ENCODE measurements around the gene TNRC6C. TPM values are rescaled to one million over a fixed set of nuclear protein-coding genes. Genes with fewer than 3 reads are reported as not detected.

TNRC6C gene
- total and polyA plus RNA-seq, 2 of the 13 experiments (the other 11 are each of a cell fraction or from before 2014, with no cell fraction given): 0.66 to 4.9 TPM

GRCh38 chr17:78127239-78127887 lies 168.9 kb downstream of the TNRC6C start (continued):
- TF ChIP-seq ZNF138 (CRISPR knock-in tag; IDR thresholded peaks at IDR 0.05; ENCODE audit: low read depth): no peak
- TF ChIP-seq, protein P1, sequence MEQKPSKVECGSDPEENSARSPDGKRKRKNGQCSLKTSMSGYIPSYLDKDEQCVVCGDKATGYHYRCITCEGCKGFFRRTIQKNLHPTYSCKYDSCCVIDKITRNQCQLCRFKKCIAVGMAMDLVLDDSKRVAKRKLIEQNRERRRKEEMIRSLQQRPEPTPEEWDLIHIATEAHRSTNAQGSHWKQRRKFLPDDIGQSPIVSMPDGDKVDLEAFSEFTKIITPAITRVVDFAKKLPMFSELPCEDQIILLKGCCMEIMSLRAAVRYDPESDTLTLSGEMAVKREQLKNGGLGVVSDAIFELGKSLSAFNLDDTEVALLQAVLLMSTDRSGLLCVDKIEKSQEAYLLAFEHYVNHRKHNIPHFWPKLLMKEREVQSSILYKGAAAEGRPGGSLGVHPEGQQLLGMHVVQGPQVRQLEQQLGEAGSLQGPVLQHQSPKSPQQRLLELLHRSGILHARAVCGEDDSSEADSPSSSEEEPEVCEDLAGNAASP (CRISPR knock-in tag; IDR thresholded peaks at IDR 0.05; ENCODE audit: borderline replicate concordance): peak; percentile 99
- TF ChIP-seq ZNF660 (CRISPR knock-in tag; IDR thresholded peaks at IDR 0.05; ENCODE audit: borderline replicate concordance, low read depth): no peak
- TF ChIP-seq, protein P2, sequence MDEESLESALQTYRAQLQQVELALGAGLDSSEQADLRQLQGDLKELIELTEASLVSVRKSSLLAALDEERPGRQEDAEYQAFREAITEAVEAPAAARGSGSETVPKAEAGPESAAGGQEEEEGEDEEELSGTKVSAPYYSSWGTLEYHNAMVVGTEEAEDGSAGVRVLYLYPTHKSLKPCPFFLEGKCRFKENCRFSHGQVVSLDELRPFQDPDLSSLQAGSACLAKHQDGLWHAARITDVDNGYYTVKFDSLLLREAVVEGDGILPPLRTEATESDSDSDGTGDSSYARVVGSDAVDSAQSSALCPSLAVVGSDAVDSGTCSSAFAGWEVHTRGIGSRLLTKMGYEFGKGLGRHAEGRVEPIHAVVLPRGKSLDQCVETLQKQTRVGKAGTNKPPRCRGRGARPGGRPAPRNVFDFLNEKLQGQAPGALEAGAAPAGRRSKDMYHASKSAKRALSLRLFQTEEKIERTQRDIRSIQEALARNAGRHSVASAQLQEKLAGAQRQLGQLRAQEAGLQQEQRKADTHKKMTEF (CRISPR knock-in tag; IDR thresholded peaks at IDR 0.05): peak; percentile 88
- TF ChIP-seq, protein P3, sequence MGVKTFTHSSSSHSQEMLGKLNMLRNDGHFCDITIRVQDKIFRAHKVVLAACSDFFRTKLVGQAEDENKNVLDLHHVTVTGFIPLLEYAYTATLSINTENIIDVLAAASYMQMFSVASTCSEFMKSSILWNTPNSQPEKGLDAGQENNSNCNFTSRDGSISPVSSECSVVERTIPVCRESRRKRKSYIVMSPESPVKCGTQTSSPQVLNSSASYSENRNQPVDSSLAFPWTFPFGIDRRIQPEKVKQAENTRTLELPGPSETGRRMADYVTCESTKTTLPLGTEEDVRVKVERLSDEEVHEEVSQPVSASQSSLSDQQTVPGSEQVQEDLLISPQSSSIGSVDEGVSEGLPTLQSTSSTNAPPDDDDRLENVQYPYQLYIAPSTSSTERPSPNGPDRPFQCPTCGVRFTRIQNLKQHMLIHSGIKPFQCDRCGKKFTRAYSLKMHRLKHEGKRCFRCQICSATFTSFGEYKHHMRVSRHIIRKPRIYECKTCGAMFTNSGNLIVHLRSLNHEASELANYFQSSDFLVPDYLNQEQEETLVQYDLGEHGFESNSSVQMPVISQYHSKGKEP (CRISPR knock-in tag; IDR thresholded peaks at IDR 0.05): 0 out of 2 replicates have a peak, but pooled peaks have one; percentile 56
- TF ChIP-seq, protein P4, sequence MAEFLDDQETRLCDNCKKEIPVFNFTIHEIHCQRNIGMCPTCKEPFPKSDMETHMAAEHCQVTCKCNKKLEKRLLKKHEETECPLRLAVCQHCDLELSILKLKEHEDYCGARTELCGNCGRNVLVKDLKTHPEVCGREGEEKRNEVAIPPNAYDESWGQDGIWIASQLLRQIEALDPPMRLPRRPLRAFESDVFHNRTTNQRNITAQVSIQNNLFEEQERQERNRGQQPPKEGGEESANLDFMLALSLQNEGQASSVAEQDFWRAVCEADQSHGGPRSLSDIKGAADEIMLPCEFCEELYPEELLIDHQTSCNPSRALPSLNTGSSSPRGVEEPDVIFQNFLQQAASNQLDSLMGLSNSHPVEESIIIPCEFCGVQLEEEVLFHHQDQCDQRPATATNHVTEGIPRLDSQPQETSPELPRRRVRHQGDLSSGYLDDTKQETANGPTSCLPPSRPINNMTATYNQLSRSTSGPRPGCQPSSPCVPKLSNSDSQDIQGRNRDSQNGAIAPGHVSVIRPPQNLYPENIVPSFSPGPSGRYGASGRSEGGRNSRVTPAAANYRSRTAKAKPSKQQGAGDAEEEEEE (CRISPR knock-in tag; IDR thresholded peaks at IDR 0.05; ENCODE audit: borderline replicate concordance): 0 out of 2 replicates have a peak, but pooled peaks have one; percentile 88
- TF ChIP-seq PHF8 (CRISPR knock-in tag; IDR thresholded peaks at IDR 0.05): peak; percentile 74
- no peak; the same call in 1 of the 2 replicates for TF ChIP-seq FOSL2 (CRISPR knock-in tag; IDR thresholded peaks at IDR 0.05)
- no peak for TF ChIP-seq ZNF20 (CRISPR knock-in tag; IDR thresholded peaks at IDR 0.05)
- no peak; the same call in 1 of the 2 replicates for TF ChIP-seq AHR (CRISPR knock-in tag; IDR thresholded peaks at IDR 0.05)
- no peak for TF ChIP-seq ZNF563 (CRISPR knock-in tag; IDR thresholded peaks at IDR 0.05)
- TF ChIP-seq, protein P5, sequence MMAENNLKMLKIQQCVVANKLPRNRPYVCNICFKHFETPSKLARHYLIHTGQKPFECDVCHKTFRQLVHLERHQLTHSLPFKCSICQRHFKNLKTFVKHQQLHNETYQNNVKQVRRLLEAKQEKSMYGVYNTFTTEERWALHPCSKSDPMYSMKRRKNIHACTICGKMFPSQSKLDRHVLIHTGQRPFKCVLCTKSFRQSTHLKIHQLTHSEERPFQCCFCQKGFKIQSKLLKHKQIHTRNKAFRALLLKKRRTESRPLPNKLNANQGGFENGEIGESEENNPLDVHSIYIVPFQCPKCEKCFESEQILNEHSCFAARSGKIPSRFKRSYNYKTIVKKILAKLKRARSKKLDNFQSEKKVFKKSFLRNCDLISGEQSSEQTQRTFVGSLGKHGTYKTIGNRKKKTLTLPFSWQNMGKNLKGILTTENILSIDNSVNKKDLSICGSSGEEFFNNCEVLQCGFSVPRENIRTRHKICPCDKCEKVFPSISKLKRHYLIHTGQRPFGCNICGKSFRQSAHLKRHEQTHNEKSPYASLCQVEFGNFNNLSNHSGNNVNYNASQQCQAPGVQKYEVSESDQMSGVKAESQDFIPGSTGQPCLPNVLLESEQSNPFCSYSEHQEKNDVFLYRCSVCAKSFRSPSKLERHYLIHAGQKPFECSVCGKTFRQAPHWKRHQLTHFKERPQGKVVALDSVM (CRISPR knock-in tag; IDR thresholded peaks at IDR 0.05): peak; percentile 32; the same call in 1 of the 2 replicates
- peak; percentile 76; the same call in 1 of the 2 replicates for TF ChIP-seq CBX5 (CRISPR knock-in tag; IDR thresholded peaks at IDR 0.05; ENCODE audit: borderline replicate concordance)
- TF ChIP-seq KDM1A (CRISPR knock-in tag; IDR thresholded peaks at IDR 0.05): no peak
- TF ChIP-seq, protein P6, sequence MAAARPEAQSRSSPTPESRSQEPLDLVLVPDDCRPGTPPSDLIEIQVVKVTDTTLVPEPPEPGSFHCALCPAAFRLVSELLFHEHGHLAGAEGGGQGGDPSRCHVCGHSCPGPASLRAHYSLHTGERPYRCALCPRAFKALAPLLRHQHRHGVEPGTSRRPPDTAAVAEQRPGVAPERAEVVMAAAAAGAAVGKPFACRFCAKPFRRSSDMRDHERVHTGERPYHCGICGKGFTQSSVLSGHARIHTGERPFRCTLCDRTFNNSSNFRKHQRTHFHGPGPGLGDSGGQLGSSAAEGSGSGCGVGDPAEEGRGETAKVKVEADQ (CRISPR knock-in tag; IDR thresholded peaks at IDR 0.05; ENCODE audit: borderline replicate concordance): peak; percentile 89; the same call in 1 of the 2 replicates
- peak; percentile 85; the same call in 1 of the 2 replicates for TF ChIP-seq SAFB2 (CRISPR knock-in tag; IDR thresholded peaks at IDR 0.05; ENCODE audit: borderline replicate concordance, low read depth)
- 0 out of 2 replicates have a peak, but pooled peaks have one; percentile 3 for TF ChIP-seq ZNF629 (CRISPR knock-in tag; conservative IDR thresholded peaks at IDR 0.05)
- TF ChIP-seq ZKSCAN8 (CRISPR knock-in tag; IDR thresholded peaks at IDR 0.05; ENCODE audit: borderline replicate concordance): no peak
- peak; percentile 78; the same call in 1 of the 2 replicates for TF ChIP-seq REL (CRISPR knock-in tag; conservative IDR thresholded peaks at IDR 0.05)
- peak; percentile 91 for TF ChIP-seq PPARG (CRISPR knock-in tag; conservative IDR thresholded peaks at IDR 0.05)
